Cardiac fibroblast (primary cell): ENCODE data around the gene MCTP2.

Experiments
- DNase-seq, 2 donors: peaks; one replicate each; pipeline versions ENCODE4 v3.0.0 to v3.0.0-alpha.2; 2010; ENCODE audit warnings: low read depth in 2 of 2
- H3K4me3 ChIP-seq, 2 donors: replicated peaks in 1 of 2; 1 replicate in 1 of 2; 2 replicates in 1 of 2; pipeline ENCODE4 v1.5.1; 2011; ENCODE audit warnings: low read depth in 2 of 2, low read length in 2 of 2, mild to moderate bottlenecking in 2 of 2, moderate library complexity in 1 of 2
- CTCF ChIP-seq: IDR thresholded peaks from one replicate; pipeline ENCODE4 v1.5.1; 2011; ENCODE audit warnings: low read depth, mild to moderate bottlenecking, low read length, inconsistent platforms

MCTP2 gene

GRCh38 chr15:94363382-94363781 is 132.0 kb downstream of the MCTP2 start:
- no peak for DNase-seq
- no peak for TF ChIP-seq CTCF

GRCh38 chr15:94366781-94367180 is 135.4 kb downstream of the MCTP2 start:
- TF ChIP-seq CTCF, result no peak
- H3K4me3 ChIP-seq, result no peak overlapping the region
- no peak for DNase-seq

More at GRCh38 chr15:94363382-94363781, 132.0 kb downstream of the MCTP2 start:
- H3K4me3 ChIP-seq, result no peak overlapping the region

GRCh38 chr15:94367726-94368535 is 136.6 kb downstream of the MCTP2 start:
- no peak for DNase-seq
- no peak overlapping the region for H3K4me3 ChIP-seq
- TF ChIP-seq CTCF, result no peak

DNA sequence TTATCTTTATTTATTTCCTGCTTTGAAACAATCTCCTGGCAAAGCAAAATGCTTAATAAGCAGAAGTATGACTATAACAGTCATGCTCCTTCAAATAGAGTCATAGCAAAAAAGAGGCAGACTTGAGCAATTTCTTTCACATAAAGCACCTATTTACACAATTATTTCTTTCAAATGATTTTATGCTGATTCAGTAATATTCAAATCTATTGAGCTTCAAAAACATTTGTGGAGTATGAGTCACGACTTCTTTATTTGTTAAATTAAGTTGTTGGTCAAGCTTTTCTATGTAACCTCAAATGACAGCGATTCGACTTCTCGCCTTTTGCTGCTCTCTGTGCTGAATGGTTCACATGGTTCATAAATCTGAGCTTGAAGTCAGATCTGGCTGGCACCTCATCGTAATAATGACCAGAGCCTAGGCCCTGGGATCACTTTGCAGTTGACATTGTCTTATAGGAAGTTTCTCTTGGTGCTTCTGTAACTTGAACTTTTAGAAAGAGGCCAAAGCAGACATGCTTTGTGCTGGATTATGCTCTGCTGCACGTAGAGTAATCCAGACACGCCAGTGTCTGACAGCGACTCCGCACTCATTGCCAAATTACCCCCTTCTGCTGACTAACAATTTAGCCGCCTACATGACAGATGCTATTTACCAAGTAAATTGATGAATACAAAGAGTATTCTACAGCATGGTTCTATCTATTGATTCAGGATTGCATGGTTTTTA is 139.0 kb downstream of the MCTP2 start:
- no peak overlapping the region for H3K4me3 ChIP-seq
- DNase-seq, result no peak
- TF ChIP-seq CTCF, result no peak

GRCh38 chr15:94370936-94371285 is 139.6 kb downstream of the MCTP2 start:
- no peak for TF ChIP-seq CTCF
- DNase-seq, result no peak
- no peak overlapping the region for H3K4me3 ChIP-seq

DNA sequence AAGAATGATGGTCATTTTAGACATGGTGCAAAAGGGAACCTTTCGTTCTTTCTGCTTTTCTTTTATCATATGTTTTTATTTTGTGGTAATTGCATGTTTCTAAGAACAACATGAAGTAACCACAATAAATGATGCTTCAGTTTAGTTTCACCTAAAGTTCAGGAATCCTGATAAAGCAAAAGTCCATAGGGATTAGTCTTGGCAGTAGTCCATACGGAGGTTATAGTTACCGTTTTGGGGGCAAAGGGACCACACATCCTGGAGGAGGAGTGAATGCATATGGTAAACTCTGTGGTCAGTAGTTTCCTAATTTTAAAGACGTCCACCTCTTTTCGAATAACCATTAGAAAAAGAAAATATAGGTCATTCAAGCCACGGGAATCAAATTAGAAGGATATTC is 141.5 kb downstream of the MCTP2 start:
- no peak for TF ChIP-seq CTCF
- no peak overlapping the region for H3K4me3 ChIP-seq
- DNase-seq, result no peak
